Measurements from ENCODE around the gene TXNRD3. TPM values are rescaled to one million over a fixed set of nuclear protein-coding genes. Genes with fewer than 3 reads are reported as not detected.
"Not testable (repeated sequence)": the region's sequence is repeated elsewhere in the genome, so short reads cannot be mapped to it uniquely, and the experiment has no call there.

Gene TXNRD3
- total and polyA plus RNA-seq, 2 of the 4 experiments (the other 2 are of a cell fraction) = 3.9 to 8.4 TPM

GRCh38 chr3:126599101-126599500, 55.8 kb downstream of the TXNRD3 start:
- Histone ChIP-seq H2BK15ac (ENCODE audit: low read depth, low read length) (no peak overlapping the region), H3K36me3 (ENCODE audit: control insufficient read depth, insufficient read depth, low read length) (no peaks in the 10 kb centered on the region), H3K9ac (ENCODE audit: low read depth, low read length) (no peak overlapping the region), H4K91ac (ENCODE audit: insufficient read depth, low read depth, low read length) (no peak overlapping the region), H4K8ac (ENCODE audit: low read depth in 2 of 2, low read length in 2 of 2) (no peak overlapping the region), H3K14ac (replicated peaks; ENCODE audit: low read depth, low read length) (no peak overlapping the region), H3K4me3 (ENCODE audit: insufficient read depth, low read depth, low read length) (no peak overlapping the region), H3K27me3 (ENCODE audit: control insufficient read depth, insufficient read depth, low read length) (no peaks in the 10 kb centered on the region; the same call in 1 of the 2 replicates), H3K23ac (ENCODE audit: low read depth, low read length) (no peak overlapping the region), H3K4ac (ENCODE audit: low read depth, low read length) (no peak overlapping the region), H2AK5ac (ENCODE audit: low read depth, low read length) (no peak overlapping the region), H2AFZ (replicated peaks; ENCODE audit: low read length, poor library complexity) (no peak overlapping the region), H3K9me1 (ENCODE audit: insufficient read depth, low read length) (no peaks in the 10 kb centered on the region), H3K18ac (ENCODE audit: low read depth, low read length) (no peak overlapping the region), H3K27ac (ENCODE audit: insufficient read depth, low read length) (no peak overlapping the region), H3K56ac (ENCODE audit: extremely low read depth, insufficient read depth, low read length) (no peak overlapping the region), H2BK120ac (ENCODE audit: low read depth, low read length) (no peak overlapping the region), H4K20me1 (ENCODE audit: insufficient read depth, low read length) (no peaks in the 10 kb centered on the region), H3K9me3 (ENCODE audit: control insufficient read depth, insufficient read depth, low read length) (no peaks in the 10 kb centered on the region), H4K5ac (ENCODE audit: low read depth, low read length) (no peak overlapping the region), H2AK9ac (replicated peaks; ENCODE audit: low read depth, low read length, poor library complexity) (no peak overlapping the region), H3K79me1 (ENCODE audit: low read depth in 1 of 2, low read length in 2 of 2) (no peaks in the 10 kb centered on the region), H2BK20ac (ENCODE audit: low read depth, low read length) (no peak overlapping the region), H3K4me1 (ENCODE audit: control insufficient read depth, insufficient read depth, low read length) (no peaks in the 10 kb centered on the region), H2BK5ac (ENCODE audit: low read depth, low read length, poor library complexity, severe bottlenecking) (no peak overlapping the region), H3K4me2 (ENCODE audit: low read depth, low read length) (no peak overlapping the region)
- CTCF ChIA-PET = no interaction called here
- 63 to 83% methylated on average over 1 of the region's 1 CpG for WGBS, 2 experiments (ENCODE audit: extremely low coverage in 2 of 2, insufficient read length in 1 of 2)
- intact Hi-C loops (cut with micrococcal nuclease) = no loop called here
- ATAC-seq (ENCODE audit: low read depth) = no peak
- in situ Hi-C loops (cut with MboI; ENCODE audit: low sequenced_read_pairs) = no loop called here
- dilution Hi-C loops (cut with HindIII; ENCODE audit: low sequenced_read_pairs, unreplicated experiment) = no loop called here
- TF ChIP-seq CEBPB (IDR thresholded peaks at IDR 0.05; ENCODE audit: low read depth, low read length) (no peak), MAFK (IDR thresholded peaks at IDR 0.05; ENCODE audit: low read depth, low read length) (no peak), ELK1 (IDR thresholded peaks at IDR 0.05; ENCODE audit: borderline replicate concordance, low read depth, low read length) (no peak), FOS (IDR thresholded peaks at IDR 0.05; ENCODE audit: low read depth, low read length) (no peak), MXI1 (IDR thresholded peaks at IDR 0.05; ENCODE audit: borderline replicate concordance, low read depth, low read length) (no peak), CHD1 (IDR thresholded peaks at IDR 0.05; ENCODE audit: low read depth, low read length) (no peak), RFX5 (IDR thresholded peaks at IDR 0.05; ENCODE audit: low read depth, low read length) (no peak)
- POLR2A ChIA-PET (ENCODE audit: unreplicated experiment) = no interaction called here
- no TSS peak for BruUV-seq (replicated peaks)
- DNase-seq = no peak

- H3K79me1 ChIP-seq (ENCODE audit: low read depth in 1 of 2, low read length in 2 of 2); H3K23ac ChIP-seq (ENCODE audit: low read depth, low read length); H4K20me1 ChIP-seq (ENCODE audit: insufficient read depth, low read length); H4K91ac ChIP-seq (ENCODE audit: insufficient read depth, low read depth, low read length); H3K4me1 ChIP-seq (ENCODE audit: control insufficient read depth, insufficient read depth, low read length); H2AK5ac ChIP-seq (ENCODE audit: low read depth, low read length); H2BK15ac ChIP-seq (ENCODE audit: low read depth, low read length); H2BK20ac ChIP-seq (ENCODE audit: low read depth, low read length); H3K4ac ChIP-seq (ENCODE audit: low read depth, low read length); H3K27me3 ChIP-seq (ENCODE audit: control insufficient read depth, insufficient read depth, low read length); H3K36me3 ChIP-seq (ENCODE audit: control insufficient read depth, insufficient read depth, low read length); H3K18ac ChIP-seq (ENCODE audit: low read depth, low read length); H3K27ac ChIP-seq (ENCODE audit: insufficient read depth, low read length); H3K9ac ChIP-seq (ENCODE audit: low read depth, low read length); ATAC-seq (ENCODE audit: low read depth); BruUV-seq (replicated peaks); intact Hi-C loops (cut with micrococcal nuclease); H2AFZ ChIP-seq (replicated peaks; ENCODE audit: low read length, poor library complexity); H4K8ac ChIP-seq (ENCODE audit: low read depth in 2 of 2, low read length in 2 of 2); H3K9me3 ChIP-seq (ENCODE audit: control insufficient read depth, insufficient read depth, low read length); POLR2A ChIA-PET (ENCODE audit: unreplicated experiment); in situ Hi-C loops (cut with MboI; ENCODE audit: low sequenced_read_pairs); DNase-seq; H3K56ac ChIP-seq (ENCODE audit: extremely low read depth, insufficient read depth, low read length); CTCF ChIA-PET; H3K4me3 ChIP-seq (ENCODE audit: insufficient read depth, low read depth, low read length); H3K9me1 ChIP-seq (ENCODE audit: insufficient read depth, low read length); H2AK9ac ChIP-seq (replicated peaks; ENCODE audit: low read depth, low read length, poor library complexity); H2BK5ac ChIP-seq (ENCODE audit: low read depth, low read length, poor library complexity, severe bottlenecking); H2BK120ac ChIP-seq (ENCODE audit: low read depth, low read length); H3K4me2 ChIP-seq (ENCODE audit: low read depth, low read length); H3K14ac ChIP-seq (replicated peaks; ENCODE audit: low read depth, low read length); dilution Hi-C loops (cut with HindIII; ENCODE audit: low sequenced_read_pairs, unreplicated experiment); H4K5ac ChIP-seq (ENCODE audit: low read depth, low read length): not testable (repeated sequence)
- 83% methylated on average over 1 of the region's 4 CpGs; no CpG with 5 or more reads in 1 of the 2 experiments for WGBS, 2 experiments (ENCODE audit: extremely low coverage in 2 of 2, insufficient read length in 1 of 2)
Measured at GRCh38 chr3:126595479-126595878, 59.4 kb downstream of the TXNRD3 start.
